Measurements from ENCODE around the gene UGT1A8.
"Not testable (repeated sequence)": the region's sequence is repeated elsewhere in the genome, so short reads cannot be mapped to it uniquely, and the experiment has no call there.

The UGT1A8 gene

DNA sequence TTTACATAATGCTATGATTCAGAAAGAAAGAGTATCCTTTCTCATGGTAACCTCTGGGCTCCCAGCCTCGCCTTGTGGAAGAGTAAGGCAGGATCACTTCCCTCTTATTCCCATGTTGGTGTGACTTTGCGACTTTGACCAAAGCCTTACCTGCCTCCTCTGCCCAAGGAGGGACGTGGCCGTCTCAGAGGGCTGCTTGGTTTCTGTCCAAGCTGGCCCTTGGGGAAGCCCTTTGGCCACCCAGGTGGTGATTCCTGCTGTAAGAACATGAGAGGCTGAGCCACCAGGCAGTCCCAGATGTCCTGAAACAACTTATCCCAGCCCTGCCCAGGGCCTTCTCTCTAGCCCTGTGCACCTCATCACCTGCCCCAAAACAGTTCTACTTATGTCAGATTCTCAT is 81.3 kb downstream of the UGT1A8 start:
- H3K4me1 ChIP-seq (ENCODE audit: control insufficient read depth, insufficient read depth, low read length) = peaks cover 1% of the 10 kb centered on the region; the same call in 1 of the 2 replicates
- DNase-seq (ENCODE audit: low read depth, low spot score) = no peak
- H3K4me3 ChIP-seq (ENCODE audit: low read length) = no peak overlapping the region
- H3K9me3 ChIP-seq (ENCODE audit: control insufficient read depth, insufficient read depth, low read length) = no peaks in the 10 kb centered on the region
- H3K27ac ChIP-seq (ENCODE audit: low read length) = no peak overlapping the region
- WGBS (ENCODE audit: insufficient coverage, insufficient read length) = no CpG with 5 or more reads among the region's 4 CpGs
- H3K27me3 ChIP-seq (ENCODE audit: control insufficient read depth, insufficient read depth, low read length) = no peaks in the 10 kb centered on the region
- H3K36me3 ChIP-seq (ENCODE audit: control insufficient read depth, insufficient read depth, low read length) = no peaks in the 10 kb centered on the region

DNA sequence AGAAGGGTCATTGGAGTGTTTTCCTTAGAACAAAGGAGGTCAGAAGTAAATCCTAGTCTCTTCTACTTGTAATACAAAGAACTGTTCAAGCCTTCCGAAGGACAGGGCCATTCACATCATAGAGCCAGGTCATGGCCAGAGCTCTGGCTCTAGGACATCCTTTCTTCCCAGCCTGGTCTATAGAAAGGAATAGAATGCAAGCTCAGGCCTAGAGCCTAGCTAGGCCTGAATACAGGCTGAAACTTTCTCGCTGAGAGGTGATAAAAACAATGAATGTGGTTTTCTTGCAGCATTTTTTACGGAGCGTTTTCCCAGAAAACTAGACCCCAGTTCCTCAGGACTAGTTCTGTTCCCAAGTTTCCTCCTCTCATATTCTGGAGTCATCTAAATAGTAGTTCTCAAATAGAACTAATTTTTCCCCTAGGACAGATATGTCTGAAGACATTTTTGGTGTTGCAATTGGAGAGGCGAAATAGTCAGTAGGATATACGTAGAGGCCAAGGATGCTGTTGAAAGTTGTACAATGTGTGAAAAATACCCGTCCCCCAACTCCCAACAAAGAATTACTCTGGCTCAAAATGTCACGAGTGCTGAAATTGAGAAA is 82.1 kb downstream of the UGT1A8 start:
- Histone ChIP-seq H3K36me3 (ENCODE audit: control insufficient read depth, insufficient read depth, low read length) (no peaks in the 10 kb centered on the region), H3K4me3 (ENCODE audit: low read length) (no peak overlapping the region), H3K9me3 (ENCODE audit: control insufficient read depth, insufficient read depth, low read length) (no peaks in the 10 kb centered on the region), H3K4me1 (ENCODE audit: control insufficient read depth, insufficient read depth, low read length) (peaks cover 1% of the 10 kb centered on the region; the same call in 1 of the 2 replicates), H3K27me3 (ENCODE audit: control insufficient read depth, insufficient read depth, low read length) (no peaks in the 10 kb centered on the region), H3K27ac (ENCODE audit: low read length) (no peak overlapping the region)
- no peak for DNase-seq (ENCODE audit: low read depth, low spot score)
- no CpG with 5 or more reads among the region's 8 CpGs for WGBS (ENCODE audit: insufficient coverage, insufficient read length)

DNA sequence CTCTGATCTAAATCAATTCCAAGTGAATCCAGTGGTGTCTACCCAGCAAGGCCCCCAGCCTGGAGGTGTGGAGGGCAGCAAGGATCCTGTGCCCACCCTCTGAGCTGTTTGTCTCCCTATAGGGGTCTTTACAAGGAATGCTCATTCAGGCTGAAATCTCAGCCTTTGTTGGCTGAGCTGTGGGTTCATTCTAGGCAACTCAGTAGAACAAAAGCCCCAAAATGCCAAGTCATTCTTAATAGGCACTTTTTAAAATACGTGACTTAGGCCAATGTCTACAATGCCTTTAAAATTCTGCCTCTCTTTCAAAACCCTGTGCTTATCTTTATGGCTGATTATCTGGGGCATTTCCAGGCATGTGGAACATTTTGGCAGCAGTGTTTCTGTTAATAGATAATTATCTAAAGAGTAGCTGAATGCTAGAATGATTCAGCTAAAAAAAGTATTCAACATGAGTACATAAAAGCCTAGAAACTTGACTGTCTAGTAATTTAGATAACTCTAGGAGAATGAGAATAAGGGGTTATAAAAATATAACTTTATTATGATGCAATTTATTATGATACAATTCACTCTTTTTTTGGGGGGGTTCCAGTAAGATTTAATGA is 82.7 kb downstream of the UGT1A8 start:
- no peaks in the 10 kb centered on the region for H3K9me3 ChIP-seq (ENCODE audit: control insufficient read depth, insufficient read depth, low read length)
- H3K36me3 ChIP-seq (ENCODE audit: control insufficient read depth, insufficient read depth, low read length) = no peaks in the 10 kb centered on the region
- H3K4me1 ChIP-seq (ENCODE audit: control insufficient read depth, insufficient read depth, low read length) = peaks cover 1% of the 10 kb centered on the region; the same call in 1 of the 2 replicates
- no peak overlapping the region for H3K4me3 ChIP-seq (ENCODE audit: low read length)
- no peak for DNase-seq (ENCODE audit: low read depth, low spot score)
- WGBS (ENCODE audit: insufficient coverage, insufficient read length) = no CpG with 5 or more reads among the region's 1 CpG
- no peak overlapping the region for H3K27ac ChIP-seq (ENCODE audit: low read length)
- H3K27me3 ChIP-seq (ENCODE audit: control insufficient read depth, insufficient read depth, low read length) = no peaks in the 10 kb centered on the region

DNA sequence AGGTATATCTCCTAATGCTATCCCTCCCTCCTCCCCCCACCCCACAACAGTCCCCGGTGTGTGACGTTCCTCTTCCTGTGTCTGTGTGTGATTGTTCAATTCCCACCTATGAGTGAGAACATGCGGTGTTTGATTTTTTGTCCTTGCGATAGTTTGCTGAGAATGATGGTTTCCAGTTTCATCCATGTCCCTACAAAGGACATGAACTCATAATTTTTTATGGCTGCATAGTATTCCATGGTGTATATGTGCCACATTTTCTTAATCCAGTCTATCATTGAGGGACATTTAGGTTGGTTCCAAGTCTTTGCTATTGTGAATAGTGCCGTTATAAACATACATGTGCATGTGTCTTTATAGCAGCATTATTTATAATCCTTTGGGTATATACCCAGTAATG is 83.4 kb downstream of the UGT1A8 start:
- not testable (repeated sequence) for H3K4me1 ChIP-seq (ENCODE audit: control insufficient read depth, insufficient read depth, low read length); H3K9me3 ChIP-seq (ENCODE audit: control insufficient read depth, insufficient read depth, low read length); H3K27me3 ChIP-seq (ENCODE audit: control insufficient read depth, insufficient read depth, low read length); DNase-seq (ENCODE audit: low read depth, low spot score); H3K4me3 ChIP-seq (ENCODE audit: low read length); H3K27ac ChIP-seq (ENCODE audit: low read length); H3K36me3 ChIP-seq (ENCODE audit: control insufficient read depth, insufficient read depth, low read length)
- no CpG with 5 or more reads among the region's 5 CpGs for WGBS (ENCODE audit: insufficient coverage, insufficient read length)

DNA sequence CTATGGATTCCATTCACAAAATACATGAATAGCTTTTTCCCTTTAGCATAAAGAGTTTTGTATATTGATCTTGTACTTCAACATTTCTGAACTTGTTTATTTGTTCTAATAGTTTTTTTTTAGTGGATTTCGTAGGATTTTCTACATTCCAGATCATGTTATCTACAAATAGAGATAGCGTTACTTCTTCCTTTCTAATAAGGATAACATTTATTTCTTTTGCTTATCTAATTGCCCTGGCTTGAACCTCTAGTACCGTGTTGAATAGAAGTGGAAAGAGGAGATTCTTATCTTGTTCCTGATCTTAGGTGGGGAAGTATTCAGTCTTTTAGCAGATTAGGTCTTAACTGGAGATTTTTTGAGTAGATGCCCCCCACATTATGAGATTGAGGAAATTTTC is 84.8 kb downstream of the UGT1A8 start:
- no peak for DNase-seq (ENCODE audit: low read depth, low spot score)
- WGBS (ENCODE audit: insufficient coverage, insufficient read length) = no CpG with 5 or more reads among the region's 3 CpGs
- no peaks in the 10 kb centered on the region for H3K9me3 ChIP-seq (ENCODE audit: control insufficient read depth, insufficient read depth, low read length)
- H3K4me1 ChIP-seq (ENCODE audit: control insufficient read depth, insufficient read depth, low read length) = peaks cover 1% of the 10 kb centered on the region; the same call in 1 of the 2 replicates
- H3K27me3 ChIP-seq (ENCODE audit: control insufficient read depth, insufficient read depth, low read length) = no peaks in the 10 kb centered on the region
- no peak overlapping the region for H3K27ac ChIP-seq (ENCODE audit: low read length)
- H3K4me3 ChIP-seq (ENCODE audit: low read length) = no peak overlapping the region
- no peaks in the 10 kb centered on the region for H3K36me3 ChIP-seq (ENCODE audit: control insufficient read depth, insufficient read depth, low read length)

DNA sequence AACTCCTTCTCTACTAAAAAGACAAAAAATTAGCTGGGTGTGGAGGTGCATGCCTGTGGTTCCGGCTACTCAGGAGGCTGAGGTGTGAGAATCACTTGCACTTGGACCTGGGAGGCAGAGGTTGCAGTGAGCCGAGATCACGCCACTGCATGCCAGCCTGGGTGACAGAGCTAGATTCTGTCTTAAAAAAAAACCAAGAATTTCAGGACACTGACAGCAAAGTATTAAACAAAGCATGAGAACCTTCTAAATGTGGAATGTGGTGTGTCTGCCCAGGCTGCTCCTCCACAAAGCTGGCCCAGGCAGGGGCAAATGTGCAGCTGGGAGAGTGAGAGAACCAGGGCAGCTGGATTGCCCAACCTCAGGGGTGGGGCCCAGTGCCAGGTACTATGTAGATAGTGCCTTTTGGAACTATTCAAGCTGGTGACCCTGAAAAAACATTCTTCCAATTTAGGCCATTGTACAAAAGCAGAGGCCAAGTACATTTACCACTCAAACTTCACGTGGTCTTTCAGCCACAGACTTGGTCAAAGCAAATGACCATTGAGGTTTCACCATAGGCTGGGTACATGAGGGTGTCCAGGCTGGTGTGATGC is 88.6 kb downstream of the UGT1A8 start:
- no CpG with 5 or more reads among the region's 4 CpGs for WGBS (ENCODE audit: insufficient coverage, insufficient read length)
- no peaks in the 10 kb centered on the region for H3K36me3 ChIP-seq (ENCODE audit: control insufficient read depth, insufficient read depth, low read length)
- no peaks in the 10 kb centered on the region for H3K4me1 ChIP-seq (ENCODE audit: control insufficient read depth, insufficient read depth, low read length)
- H3K27ac ChIP-seq (ENCODE audit: low read length) = no peak overlapping the region
- H3K27me3 ChIP-seq (ENCODE audit: control insufficient read depth, insufficient read depth, low read length) = no peaks in the 10 kb centered on the region
- DNase-seq (ENCODE audit: low read depth, low spot score) = no peak
- H3K4me3 ChIP-seq (ENCODE audit: low read length) = no peak overlapping the region
- no peaks in the 10 kb centered on the region for H3K9me3 ChIP-seq (ENCODE audit: control insufficient read depth, insufficient read depth, low read length)

DNA sequence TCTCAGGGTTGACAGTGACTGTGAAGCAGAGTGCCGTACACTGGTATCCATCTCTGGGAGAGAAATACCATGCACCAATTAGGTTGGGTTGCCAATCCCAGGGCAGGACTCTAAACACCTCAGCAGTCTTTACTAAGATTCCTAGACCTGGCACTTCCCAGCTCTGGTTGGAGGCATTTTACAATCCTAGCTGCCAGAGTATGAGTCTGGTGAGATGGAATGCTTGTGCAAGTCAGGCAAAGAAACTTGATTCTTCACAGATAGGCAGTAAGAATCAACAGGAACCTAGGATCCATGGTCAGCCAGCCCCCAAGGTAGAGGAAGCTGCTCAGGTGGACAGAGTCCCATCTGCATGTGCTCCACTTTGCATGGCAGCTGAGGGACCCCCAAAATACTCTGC is 89.3 kb downstream of the UGT1A8 start:
- DNase-seq (ENCODE audit: low read depth, low spot score) = no peak
- WGBS (ENCODE audit: insufficient coverage, insufficient read length) = no CpG with 5 or more reads among the region's 1 CpG

DNA sequence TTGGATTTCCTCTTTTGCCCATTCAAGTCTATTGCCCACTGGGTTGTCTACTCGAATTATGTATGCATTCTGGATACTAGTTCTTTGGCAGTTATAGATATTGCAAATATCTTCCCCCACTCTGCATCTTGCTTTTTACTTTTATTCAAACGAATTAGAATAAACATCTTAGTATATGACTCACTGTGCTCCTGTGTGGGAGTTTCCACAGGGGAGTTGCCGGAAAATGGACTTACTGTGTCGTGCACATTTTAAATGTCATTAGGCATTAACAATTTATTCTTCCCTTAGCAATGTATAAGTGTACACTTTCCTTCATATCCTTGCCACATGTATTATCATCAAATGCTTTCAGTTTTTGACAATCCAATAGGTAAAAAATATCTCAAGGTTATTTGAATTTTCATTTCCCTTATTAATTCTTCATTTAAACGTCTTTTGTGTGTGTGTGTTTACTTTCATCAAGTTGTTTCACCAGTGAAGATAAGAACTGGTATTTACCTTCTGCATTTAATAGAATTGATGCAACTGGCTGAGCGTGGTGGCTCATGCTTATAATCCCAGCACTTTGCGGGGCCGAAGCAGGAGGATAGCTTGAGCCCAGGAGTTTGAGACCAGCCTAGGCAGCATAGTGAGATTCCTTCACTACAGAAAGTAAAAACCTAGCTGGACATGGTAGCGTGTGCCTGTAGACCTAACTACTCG is 90.7 kb downstream of the UGT1A8 start:
- no CpG with 5 or more reads among the region's 10 CpGs for WGBS (ENCODE audit: insufficient coverage, insufficient read length)
- no peaks in the 10 kb centered on the region for H3K27me3 ChIP-seq (ENCODE audit: control insufficient read depth, insufficient read depth, low read length)
- H3K9me3 ChIP-seq (ENCODE audit: control insufficient read depth, insufficient read depth, low read length) = no peaks in the 10 kb centered on the region
- DNase-seq (ENCODE audit: low read depth, low spot score) = no peak
- H3K4me3 ChIP-seq (ENCODE audit: low read length) = no peak overlapping the region
- no peaks in the 10 kb centered on the region for H3K36me3 ChIP-seq (ENCODE audit: control insufficient read depth, insufficient read depth, low read length)
- no peak overlapping the region for H3K27ac ChIP-seq (ENCODE audit: low read length)
- no peaks in the 10 kb centered on the region for H3K4me1 ChIP-seq (ENCODE audit: control insufficient read depth, insufficient read depth, low read length)

More for the DNA sequence above, 89.3 kb downstream of the UGT1A8 start:
- Histone ChIP-seq H3K27ac (ENCODE audit: low read length) (no peak overlapping the region), H3K36me3 (ENCODE audit: control insufficient read depth, insufficient read depth, low read length) (no peaks in the 10 kb centered on the region), H3K27me3 (ENCODE audit: control insufficient read depth, insufficient read depth, low read length) (no peaks in the 10 kb centered on the region), H3K4me1 (ENCODE audit: control insufficient read depth, insufficient read depth, low read length) (no peaks in the 10 kb centered on the region), H3K9me3 (ENCODE audit: control insufficient read depth, insufficient read depth, low read length) (no peaks in the 10 kb centered on the region), H3K4me3 (ENCODE audit: low read length) (no peak overlapping the region)

DNA sequence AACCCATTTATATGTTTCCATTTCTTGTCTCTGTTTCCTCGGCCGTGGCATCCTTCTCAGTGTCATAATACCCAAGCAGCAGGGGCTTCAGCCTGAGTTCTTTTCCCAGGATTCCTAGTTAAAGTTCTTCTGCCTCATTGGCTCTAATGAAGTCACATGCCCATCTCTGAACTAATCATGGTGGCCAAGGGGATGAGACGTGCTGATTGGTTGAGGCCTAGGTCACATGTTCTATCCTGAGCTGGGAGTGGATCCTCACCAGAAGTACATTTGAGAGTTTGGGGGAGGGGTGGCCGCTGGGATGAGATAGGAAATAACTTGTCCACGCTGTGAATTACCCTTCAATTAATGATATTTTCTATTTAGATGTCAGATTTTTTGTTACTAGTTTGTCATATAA is 91.5 kb downstream of the UGT1A8 start:
- Histone ChIP-seq H3K4me3 (ENCODE audit: low read length) (no peak overlapping the region), H3K27me3 (ENCODE audit: control insufficient read depth, insufficient read depth, low read length) (no peaks in the 10 kb centered on the region), H3K36me3 (ENCODE audit: control insufficient read depth, insufficient read depth, low read length) (no peaks in the 10 kb centered on the region), H3K27ac (ENCODE audit: low read length) (no peak overlapping the region), H3K4me1 (ENCODE audit: control insufficient read depth, insufficient read depth, low read length) (no peaks in the 10 kb centered on the region), H3K9me3 (ENCODE audit: control insufficient read depth, insufficient read depth, low read length) (no peaks in the 10 kb centered on the region)
- no peak for DNase-seq (ENCODE audit: low read depth, low spot score)
- no CpG with 5 or more reads among the region's 5 CpGs for WGBS (ENCODE audit: insufficient coverage, insufficient read length)

DNA sequence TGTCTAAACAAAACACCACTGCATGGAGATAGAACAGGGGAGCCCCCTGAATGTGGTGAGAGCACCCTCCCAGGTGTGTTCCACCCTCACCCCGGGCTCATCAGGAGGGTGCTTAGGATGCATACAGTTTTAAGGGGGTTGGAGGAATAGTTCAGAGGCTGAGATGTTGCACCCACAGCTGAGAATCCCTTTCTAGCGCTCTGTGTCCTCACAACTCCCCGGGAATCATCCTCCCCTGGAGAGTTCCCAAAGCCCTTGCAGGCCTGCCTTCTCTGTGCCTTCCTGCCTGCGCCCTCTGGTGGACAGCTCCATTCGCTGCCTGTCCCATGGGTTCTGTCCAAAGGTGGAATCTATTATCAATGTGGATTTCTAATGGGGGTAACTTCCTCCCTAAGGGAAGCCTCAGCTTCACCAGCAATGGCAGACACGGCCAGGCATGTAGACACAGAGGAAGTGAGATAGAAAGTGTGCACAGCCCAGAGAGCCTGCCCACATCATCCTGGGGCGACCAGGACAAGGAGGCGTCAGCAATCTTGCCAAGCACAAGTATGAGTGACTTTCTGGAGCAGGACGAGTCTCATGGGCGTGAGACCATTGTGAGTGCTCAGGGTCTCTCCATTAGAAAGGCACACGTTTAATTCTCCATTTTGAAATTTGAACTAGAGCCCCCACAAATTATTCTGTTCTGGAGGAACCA is 94.0 kb downstream of the UGT1A8 start:
- Histone ChIP-seq H3K36me3 (ENCODE audit: control insufficient read depth, insufficient read depth, low read length) (no peaks in the 10 kb centered on the region), H3K9me3 (ENCODE audit: control insufficient read depth, insufficient read depth, low read length) (no peaks in the 10 kb centered on the region), H3K4me1 (ENCODE audit: control insufficient read depth, insufficient read depth, low read length) (no peaks in the 10 kb centered on the region), H3K4me3 (ENCODE audit: low read length) (no peak overlapping the region), H3K27ac (ENCODE audit: low read length) (no peak overlapping the region), H3K27me3 (ENCODE audit: control insufficient read depth, insufficient read depth, low read length) (no peaks in the 10 kb centered on the region)
- peak; percentile 43 for DNase-seq (ENCODE audit: low read depth, low spot score)
- no CpG with 5 or more reads among the region's 11 CpGs for WGBS (ENCODE audit: insufficient coverage, insufficient read length)

Data from iPS DF 6.9 (cell line).